ENCODE measurements around the gene KRTAP5-4.
"Not testable (repeated sequence)": the region's sequence is repeated elsewhere in the genome, so short reads cannot be mapped to it uniquely, and the experiment has no call there.

Gene KRTAP5-4

DNA sequence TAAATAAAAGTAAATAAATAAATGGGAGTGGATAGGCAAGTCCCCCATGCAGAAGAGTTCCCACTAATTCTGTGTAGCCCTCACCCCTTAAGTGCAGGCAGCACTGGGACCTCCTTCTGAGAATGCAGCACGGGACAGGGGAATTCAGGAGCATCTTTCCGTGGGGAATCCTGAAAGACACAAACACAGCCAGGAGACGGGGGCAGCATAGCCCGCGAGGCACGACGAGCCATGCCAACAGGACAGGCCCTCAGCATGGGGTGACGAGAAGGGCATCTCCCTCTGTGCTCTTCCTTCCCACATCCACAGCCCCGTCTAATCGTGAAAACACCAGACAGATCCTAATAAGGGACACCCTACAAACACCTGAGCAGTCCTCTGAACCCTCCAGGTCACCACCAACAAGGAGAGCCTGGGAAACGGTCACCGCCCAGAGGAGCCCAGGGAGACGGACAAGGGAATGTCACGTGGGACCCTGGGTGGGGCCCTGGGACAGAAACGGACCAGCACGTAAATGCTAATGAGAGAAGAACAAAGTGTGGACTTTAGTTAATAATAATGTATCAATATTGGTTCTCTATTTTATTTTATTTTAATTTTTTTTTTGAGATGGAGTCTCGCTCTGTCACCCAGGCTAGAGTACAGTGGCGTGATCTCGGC is 14.5 kb upstream of the KRTAP5-4 start:
- no peak for DNase-seq
- no peak for ATAC-seq

DNA sequence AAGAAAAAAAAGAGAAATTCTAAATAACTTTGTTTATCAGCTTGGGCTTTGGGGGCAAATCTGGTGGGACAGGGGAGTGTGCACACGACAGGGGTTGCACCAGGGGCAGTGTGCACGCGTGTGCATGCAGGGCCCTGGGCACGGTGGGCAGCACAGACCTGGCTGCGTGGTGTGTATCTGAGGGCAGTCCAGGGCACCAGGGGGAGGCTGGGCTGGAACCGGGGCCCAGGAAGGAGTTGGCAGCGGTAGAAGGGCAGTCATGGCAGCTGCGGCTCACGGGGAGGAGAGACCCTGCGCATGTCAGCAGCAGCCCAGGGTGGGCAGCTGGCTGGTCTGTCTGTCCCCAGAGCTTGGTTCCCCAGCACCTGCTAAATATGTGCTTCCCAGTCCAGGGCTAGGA is 11.9 kb upstream of the KRTAP5-4 start:
- DNase-seq (no peak), ATAC-seq (no peak)

DNA sequence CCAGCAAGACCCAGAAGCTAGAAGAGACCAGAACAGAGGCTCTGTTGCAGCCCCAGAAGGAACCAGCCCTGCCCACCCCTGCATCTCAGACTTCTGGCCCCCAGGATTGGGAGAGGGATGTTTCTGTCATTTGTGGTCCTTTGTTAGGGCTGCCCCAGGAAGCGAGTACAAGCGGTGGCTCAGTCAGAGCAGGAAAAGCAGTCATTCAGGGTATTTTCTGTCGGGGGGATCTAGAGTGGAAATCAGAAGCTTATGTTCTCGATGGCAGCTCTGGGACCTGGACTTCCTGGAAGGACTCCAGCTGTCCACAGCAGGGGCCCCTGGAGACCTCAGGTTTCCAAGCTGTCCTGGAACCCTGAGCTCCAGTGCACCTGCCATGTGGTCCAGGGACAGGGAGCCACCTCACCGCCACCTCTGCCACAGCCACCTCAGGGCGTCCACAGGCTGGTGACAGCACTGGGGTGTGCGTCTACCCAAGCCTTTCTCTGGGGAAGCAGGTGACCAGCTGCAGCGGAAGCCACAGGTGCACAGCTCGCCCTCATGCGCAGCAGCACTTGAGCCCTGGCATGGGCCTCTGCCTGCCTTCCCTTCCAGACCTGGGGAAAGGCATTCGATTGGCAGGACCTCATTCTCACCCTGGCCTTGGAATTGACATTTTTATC is 10.2 kb upstream of the KRTAP5-4 start:
- DNase-seq = no peak
- no peak for ATAC-seq

DNA sequence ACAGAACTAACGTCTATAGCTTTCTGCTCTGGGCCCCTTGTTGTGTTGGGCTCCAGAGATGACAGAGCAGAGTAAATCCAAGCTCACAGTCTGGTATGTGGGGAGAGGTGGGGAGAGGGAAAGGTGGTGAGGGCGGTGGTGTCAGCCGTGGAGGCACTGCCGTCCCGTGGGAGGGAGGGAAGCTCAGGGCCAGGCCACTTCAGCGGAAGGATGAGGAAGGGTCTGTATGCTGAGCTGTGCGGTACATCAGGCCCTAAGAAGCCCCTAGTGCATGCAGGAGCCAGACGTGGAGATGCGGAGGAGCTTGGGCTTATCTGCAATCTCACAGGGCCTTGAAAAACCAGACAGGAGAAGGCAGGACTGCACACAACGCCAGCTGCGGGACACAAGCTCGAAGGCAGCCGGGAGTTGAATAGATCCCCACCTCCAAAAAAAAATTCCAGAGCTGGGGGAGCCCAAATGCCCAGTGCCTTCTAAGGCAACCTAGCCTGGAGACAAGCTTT is 9.2 kb upstream of the KRTAP5-4 start:
- ATAC-seq = no peak
- no peak for DNase-seq

- no peak for ATAC-seq
- no peak for DNase-seq
These were observed 8.3 kb upstream of the KRTAP5-4 start for GRCh38 chr11:1630271-1630670.

DNA sequence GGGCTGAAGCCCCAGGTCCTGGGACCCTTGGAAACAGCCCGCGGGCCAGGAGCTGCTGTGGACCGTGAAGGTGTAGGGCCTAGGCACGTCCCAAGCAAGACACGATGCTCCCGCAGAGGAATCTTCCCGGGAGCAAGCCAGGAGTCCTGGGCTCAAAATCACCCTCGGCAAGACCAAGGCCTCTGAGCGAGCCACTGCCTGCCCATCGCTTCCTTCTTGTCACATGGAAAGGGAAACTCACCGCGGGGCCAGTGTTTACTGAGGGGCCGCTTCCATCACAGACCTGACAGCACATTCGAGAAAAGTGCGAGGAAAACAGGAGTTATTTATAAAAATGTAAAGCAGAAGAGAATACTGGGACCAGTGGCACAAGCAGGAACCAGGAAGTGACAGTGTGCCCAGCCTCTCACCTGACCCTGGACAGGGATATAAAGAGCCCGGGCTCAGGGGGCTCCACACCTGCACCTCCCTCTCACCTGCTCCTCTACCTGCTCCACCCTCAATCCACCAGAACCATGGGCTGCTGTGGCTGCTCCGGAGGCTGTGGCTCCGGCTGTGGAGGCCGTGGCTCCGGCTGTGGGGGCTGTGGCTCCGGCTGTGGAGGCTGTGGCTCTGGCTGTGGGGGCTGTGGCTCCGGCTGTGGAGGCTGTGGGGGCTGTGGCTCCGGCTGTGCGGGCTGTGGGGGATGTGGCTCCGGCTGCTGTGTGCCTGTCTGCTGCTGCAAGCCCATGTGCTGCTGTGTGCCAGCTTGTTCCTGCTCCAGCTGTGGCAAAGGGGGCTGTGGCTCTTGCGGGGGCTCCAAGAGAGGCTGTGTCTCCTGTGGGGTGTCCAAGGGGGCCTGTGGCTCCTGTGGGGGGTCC is 7.6 kb upstream of the KRTAP5-4 start, which contains the start of gene KRTAP5-5:
TSS of gene KRTAP5-5 (plus strand) at position 450 of the 860 bp plus-strand sequence. CDS start at position 516, 66 bp downstream.
- ATAC-seq (no peak), DNase-seq (no peak)

GRCh38 chr11:1628506-1629325 is 6.8 kb upstream of the KRTAP5-4 start:
- ATAC-seq (peak; percentile 87), DNase-seq (peak; percentile 80)

- no peak for ATAC-seq
- no peak for DNase-seq
These were observed 3.6 kb upstream of the KRTAP5-4 start for GRCh38 chr11:1625541-1625940.

- no peak for DNase-seq
- no peak for ATAC-seq
These were observed 2.7 kb upstream of the KRTAP5-4 start for GRCh38 chr11:1624621-1625020.

GRCh38 chr11:1623716-1624115 is 1.8 kb upstream of the KRTAP5-4 start:
- ATAC-seq = no peak

GRCh38 chr11:1619449-1619848 is 2.5 kb downstream of the KRTAP5-4 start:
- no peak for DNase-seq
- ATAC-seq = no peak

More at GRCh38 chr11:1623716-1624115, 1.8 kb upstream of the KRTAP5-4 start:
- no peak for DNase-seq

- ATAC-seq (no peak), DNase-seq (no peak)
These were observed 3.7 kb downstream of the KRTAP5-4 start for GRCh38 chr11:1618231-1618630.

- DNase-seq (no peak), ATAC-seq (no peak)
These were observed 13.6 kb downstream of the KRTAP5-4 start, which contains the start of gene KRTAP5-3 for GRCh38 chr11:1608363-1608762. Gene KRTAP5-3, minus strand, starts transcription at chr11:1608463. Its CDS starts 78 bp downstream, at chr11:1608385.

GRCh38 chr11:1607901-1608300 is 14.0 kb downstream of the KRTAP5-4 start:
- not testable (repeated sequence) for DNase-seq, ATAC-seq

DNA sequence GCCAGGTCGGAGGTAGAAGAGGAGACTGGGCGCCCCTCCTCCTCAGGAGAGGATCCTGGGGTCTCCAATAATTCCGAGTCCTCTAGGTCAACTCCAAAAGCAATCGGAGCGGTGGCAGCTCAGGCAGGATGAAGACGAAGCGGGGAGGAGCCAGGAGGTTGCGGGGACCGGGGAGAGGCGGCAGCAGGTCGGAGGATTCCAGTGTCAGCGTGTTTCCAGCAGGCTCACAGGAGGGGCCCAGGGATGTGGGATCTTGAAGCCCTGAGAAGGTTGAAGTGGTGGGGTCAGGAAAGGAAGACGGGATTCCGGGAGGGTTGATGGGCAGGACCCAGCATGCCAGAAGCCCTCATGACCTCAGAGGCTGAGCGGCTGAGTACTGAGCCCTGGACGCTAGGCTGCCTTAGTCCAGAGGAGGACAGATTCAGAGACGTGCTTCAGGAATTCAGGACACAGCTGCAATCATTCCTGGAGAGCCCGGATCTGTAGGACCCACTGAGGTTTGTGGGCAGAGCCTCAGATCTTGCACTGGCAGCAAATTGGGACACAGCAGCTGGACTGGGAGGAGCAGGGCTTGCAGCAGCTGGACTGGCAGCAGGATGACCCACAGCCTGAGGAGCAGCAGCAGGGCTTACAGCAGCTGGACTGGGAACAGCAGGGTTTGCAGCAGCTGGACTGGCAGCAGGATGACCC is 14.6 kb downstream of the KRTAP5-4 start:
- not testable (repeated sequence) for DNase-seq, ATAC-seq

DNA sequence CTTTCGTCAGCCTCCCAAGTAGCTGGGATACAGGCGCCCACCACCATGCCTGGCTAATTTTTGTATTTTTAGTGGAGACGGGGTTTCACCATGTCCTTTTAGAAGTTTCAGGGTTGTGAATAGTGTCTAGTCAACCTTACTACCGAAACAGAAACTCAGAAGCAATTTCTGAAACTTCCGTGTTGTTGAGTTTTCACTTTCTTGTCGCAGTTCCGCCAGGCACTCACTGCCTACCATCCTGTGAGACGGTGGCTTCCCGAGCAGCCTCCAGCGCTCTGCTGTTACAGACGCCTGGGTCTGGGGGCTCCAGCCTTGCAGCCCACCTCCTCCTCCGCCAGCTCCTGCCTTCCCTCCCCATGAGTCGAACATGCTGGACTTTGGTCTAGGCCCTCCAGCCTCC is 16.0 kb downstream of the KRTAP5-4 start:
- ATAC-seq = peak; percentile 23
- DNase-seq = not testable (repeated sequence)

- ATAC-seq = no peak
- no peak for DNase-seq
These were observed 17.2 kb downstream of the KRTAP5-4 start for GRCh38 chr11:1604711-1605110.

DNA sequence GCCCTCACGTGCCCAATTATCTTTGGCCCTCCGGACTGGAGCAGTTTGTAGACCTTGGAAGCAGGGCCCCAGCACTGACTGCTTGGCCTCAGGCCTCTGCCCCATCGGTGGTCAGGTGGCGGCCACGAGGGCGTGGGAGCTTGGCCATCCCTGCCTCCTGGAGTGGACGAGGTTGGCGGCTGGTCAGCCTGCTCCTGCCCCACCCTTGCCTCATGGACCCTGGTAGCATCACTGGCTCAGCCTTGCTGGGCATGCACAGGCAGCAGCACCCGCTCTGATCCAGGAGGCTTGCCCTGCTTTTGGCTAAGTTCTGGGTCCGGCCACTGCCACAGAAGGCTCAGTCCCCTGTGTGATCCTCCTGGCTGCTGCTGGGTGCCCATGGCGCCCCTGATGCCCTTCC is 17.8 kb downstream of the KRTAP5-4 start:
- DNase-seq (no peak), ATAC-seq (no peak)

- no peak for DNase-seq
- ATAC-seq = no peak
These were observed 18.3 kb downstream of the KRTAP5-4 start for GRCh38 chr11:1603629-1604028.

DNA sequence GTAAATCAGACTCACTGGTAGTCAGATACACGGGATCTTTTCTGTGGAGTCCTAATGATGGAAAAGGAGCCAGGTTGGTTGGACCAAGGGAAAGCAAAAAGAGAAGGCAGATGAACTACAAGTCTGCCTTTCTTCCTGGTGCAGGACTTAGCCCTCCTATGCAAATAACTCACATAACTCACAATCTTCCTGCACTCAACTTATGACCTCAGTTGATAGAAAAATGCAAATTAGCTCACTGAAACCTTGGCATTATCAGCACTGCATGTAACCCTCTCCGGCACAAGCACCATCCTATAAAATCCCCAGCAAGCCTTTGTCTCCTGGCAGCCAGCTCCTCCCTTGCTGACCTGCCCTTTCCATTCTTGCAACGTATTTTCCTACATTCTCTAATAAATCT is 20.3 kb downstream of the KRTAP5-4 start:
- DNase-seq, ATAC-seq: not testable (repeated sequence)

DNA sequence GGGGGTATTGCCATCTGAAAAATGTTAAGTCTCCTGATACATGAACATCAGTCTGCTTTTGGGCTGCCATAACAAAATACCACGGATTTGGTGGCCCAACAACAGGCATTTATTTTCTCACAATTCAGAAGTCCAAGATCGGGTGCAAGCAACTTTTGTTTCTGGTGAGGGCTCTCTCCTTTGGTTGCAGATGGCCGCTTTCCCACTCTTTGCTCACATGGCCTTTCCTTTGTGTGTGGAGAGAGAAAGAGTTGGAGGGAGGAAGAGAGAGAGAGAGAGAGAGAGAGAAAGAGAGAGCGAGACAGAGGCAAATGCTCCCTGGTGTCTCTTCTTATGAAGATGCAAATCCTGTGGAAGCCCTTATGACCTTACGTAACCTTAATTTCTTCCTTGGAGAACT is 21.3 kb downstream of the KRTAP5-4 start:
- ATAC-seq (no peak), DNase-seq (no peak)

Data from stimulated activated naive CD8-positive, alpha-beta T cell treated with anti-CD3 and anti-CD28 coated beads, Interleukin-15, Interleukin-2, amounts not matched to agents 100 U/mL and 50 U/mL, for 24 hours (primary cell).